ENCODE measurements around the gene C3orf18. TPM values are rescaled to one million over a fixed set of nuclear protein-coding genes. Genes with fewer than 3 reads are reported as not detected.
"Not testable (repeated sequence)": the region's sequence is repeated elsewhere in the genome, so short reads cannot be mapped to it uniquely, and the experiment has no call there.

Gene C3orf18
- polyA plus RNA-seq, 4 donors, result 1.1 to 3.9 (median 2.9) TPM

DNA sequence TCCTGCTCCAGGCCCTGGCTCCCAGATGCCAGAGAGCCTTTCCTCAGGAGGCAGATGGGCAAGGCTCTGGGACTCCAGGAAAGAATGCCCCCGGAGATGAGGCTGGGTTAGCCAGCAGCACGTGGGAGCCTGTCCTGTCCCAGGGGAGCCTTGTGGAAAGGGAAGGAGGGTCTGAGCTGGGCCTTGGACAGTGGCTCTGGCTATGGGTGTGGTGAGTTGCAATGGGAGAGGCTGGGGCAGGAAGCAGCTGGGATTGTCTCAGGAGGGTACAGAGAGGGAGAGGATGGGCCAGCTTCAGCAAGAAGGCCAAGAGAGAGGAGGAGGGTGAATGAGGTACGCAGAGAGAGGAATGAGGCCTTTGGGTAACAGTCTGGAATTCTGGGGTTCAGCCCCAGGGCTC, 46.7 kb downstream of the C3orf18 start:
- H3K4me3 ChIP-seq (ENCODE audit: low read depth in 1 of 3, low read length in 3 of 3), result no peak overlapping the region
- DNase-seq (no peak), FAIRE-seq (no peak)
- 65 to 87% (median 73%) methylated on average over 3 of the region's 3 CpGs for WGBS, 3 donors
- H3K4me1 ChIP-seq (ENCODE audit: control insufficient read depth in 3 of 3, insufficient read depth in 2 of 3, low read depth in 1 of 3, low read length in 2 of 3), result peaks cover 0 to 48% (median 0%) of the 10 kb centered on the region in 3 donors
- H3K27me3 ChIP-seq (ENCODE audit: control insufficient read depth in 3 of 3, insufficient read depth in 3 of 3, low read length in 3 of 3), result no peaks in the 10 kb centered on the region
- no peaks in the 10 kb centered on the region for H3K36me3 ChIP-seq (ENCODE audit: control insufficient read depth in 3 of 3, insufficient read depth in 2 of 3, low read depth in 1 of 3, low read length in 3 of 3)
- no peaks in the 10 kb centered on the region for H3K9me3 ChIP-seq (ENCODE audit: control insufficient read depth in 2 of 2, insufficient read depth in 1 of 2, low read depth in 1 of 2, low read length in 1 of 2)
- no peak overlapping the region for H3K27ac ChIP-seq (ENCODE audit: low read depth in 1 of 3, low read length in 2 of 3)

DNA sequence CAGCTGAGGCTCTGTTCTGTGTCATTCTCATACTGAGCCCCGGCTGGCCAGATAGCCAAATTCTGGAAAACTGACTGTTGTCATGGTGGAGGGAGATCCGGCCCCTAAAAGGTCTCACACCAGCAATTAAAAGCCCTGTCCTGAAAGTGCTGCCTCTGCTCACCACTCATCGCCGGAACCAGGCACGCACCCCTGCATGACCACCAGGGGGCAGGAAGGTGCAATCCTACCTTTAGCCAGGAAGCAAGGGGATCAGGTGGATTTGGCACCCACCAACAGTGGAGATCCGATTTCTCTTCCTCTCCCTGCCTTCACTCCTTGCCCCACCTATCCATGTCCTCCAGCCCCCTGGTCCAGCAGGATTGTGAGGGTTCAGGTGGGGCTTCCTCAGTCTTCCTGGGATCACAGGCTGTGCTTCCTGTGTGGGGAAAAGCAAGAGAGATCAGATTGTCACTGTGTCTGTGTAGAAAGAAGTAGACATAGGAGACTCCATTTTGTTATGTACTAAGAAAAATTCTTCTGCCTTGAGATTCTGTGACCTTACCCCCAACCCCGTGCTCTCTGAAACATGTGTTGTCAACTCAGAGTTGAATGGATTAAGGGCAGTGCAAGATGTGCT, 48.0 kb downstream of the C3orf18 start:
- peaks cover 0 to 48% (median 0%) of the 10 kb centered on the region in 3 donors for H3K4me1 ChIP-seq (ENCODE audit: control insufficient read depth in 3 of 3, insufficient read depth in 2 of 3, low read depth in 1 of 3, low read length in 2 of 3)
- H3K27ac ChIP-seq (ENCODE audit: low read depth in 1 of 3, low read length in 2 of 3), result no peak overlapping the region
- H3K4me3 ChIP-seq (ENCODE audit: low read depth in 1 of 3, low read length in 3 of 3), result no peak overlapping the region
- no peaks in the 10 kb centered on the region for H3K9me3 ChIP-seq (ENCODE audit: control insufficient read depth in 2 of 2, insufficient read depth in 1 of 2, low read depth in 1 of 2, low read length in 1 of 2)
- no peaks in the 10 kb centered on the region for H3K27me3 ChIP-seq (ENCODE audit: control insufficient read depth in 3 of 3, insufficient read depth in 3 of 3, low read length in 3 of 3)
- no peaks in the 10 kb centered on the region for H3K36me3 ChIP-seq (ENCODE audit: control insufficient read depth in 3 of 3, insufficient read depth in 2 of 3, low read depth in 1 of 3, low read length in 3 of 3)
- DNase-seq (peak; percentile 64 to 83), FAIRE-seq (no peak)
- WGBS, 3 donors, result 14 to 21% (median 17%) methylated on average over 7 of the region's 7 CpGs

DNA sequence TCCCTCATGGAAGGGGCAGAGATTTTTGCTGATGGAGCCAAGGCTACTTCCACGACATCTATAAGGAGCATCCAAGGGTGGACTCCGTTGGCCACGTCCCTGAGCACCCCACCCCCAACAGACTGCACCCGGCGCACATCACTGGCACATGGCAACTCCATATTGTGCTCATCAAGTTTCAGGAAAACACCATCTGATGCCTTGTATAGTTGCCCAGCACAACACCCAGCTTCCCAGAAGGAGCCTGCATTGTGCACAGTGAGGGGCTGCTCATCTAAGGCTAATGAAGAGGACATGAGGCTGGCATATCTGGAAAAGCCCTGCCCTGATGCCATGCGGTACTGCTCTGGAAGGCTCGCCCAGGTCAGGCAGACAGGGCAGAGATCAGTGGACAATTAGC, 49.1 kb downstream of the C3orf18 start:
- Histone ChIP-seq H3K4me3 (ENCODE audit: low read depth in 1 of 3, low read length in 3 of 3) (no peak overlapping the region), H3K27ac (ENCODE audit: low read depth in 1 of 3, low read length in 2 of 3) (no peak overlapping the region), H3K4me1 (ENCODE audit: control insufficient read depth in 3 of 3, insufficient read depth in 2 of 3, low read depth in 1 of 3, low read length in 2 of 3) (peaks cover 0 to 39% (median 0%) of the 10 kb centered on the region in 3 donors), H3K9me3 (ENCODE audit: control insufficient read depth in 2 of 2, insufficient read depth in 1 of 2, low read depth in 1 of 2, low read length in 1 of 2) (no peaks in the 10 kb centered on the region), H3K36me3 (ENCODE audit: control insufficient read depth in 3 of 3, insufficient read depth in 2 of 3, low read depth in 1 of 3, low read length in 3 of 3) (no peaks in the 10 kb centered on the region), H3K27me3 (ENCODE audit: control insufficient read depth in 3 of 3, insufficient read depth in 3 of 3, low read length in 3 of 3) (no peaks in the 10 kb centered on the region)
- WGBS, 3 donors, result 71 to 90% (median 86%) methylated on average over 7 of the region's 7 CpGs
- no peak for DNase-seq
- FAIRE-seq, result no peak

DNA sequence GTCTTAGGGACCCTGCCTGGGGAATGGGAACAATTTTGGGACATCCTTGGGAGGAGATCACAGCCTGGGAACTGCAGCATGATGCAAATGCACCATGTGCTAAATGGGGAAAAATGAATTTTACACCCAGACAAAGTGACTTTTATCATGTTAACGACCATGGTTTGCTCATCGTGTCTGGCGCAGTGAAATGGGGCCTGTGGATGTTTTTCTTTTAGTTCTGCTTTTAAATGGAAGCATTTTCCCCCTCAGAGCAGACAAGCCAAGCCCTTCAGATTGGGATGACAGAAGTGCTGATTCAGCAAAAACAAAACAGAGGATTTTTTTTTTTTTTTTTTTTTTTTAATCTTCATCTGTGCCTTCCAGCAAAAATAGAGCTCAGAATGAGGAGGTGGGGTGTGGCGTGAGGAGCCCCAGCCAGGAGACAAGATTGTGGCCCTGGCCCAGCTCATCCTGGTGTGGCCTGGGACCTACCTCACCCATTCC, 49.8 kb downstream of the C3orf18 start:
- no peak overlapping the region for H3K4me3 ChIP-seq (ENCODE audit: low read depth in 1 of 3, low read length in 3 of 3)
- DNase-seq, result no peak
- H3K27me3 ChIP-seq (ENCODE audit: control insufficient read depth in 3 of 3, insufficient read depth in 3 of 3, low read length in 3 of 3), result no peaks in the 10 kb centered on the region
- no peaks in the 10 kb centered on the region for H3K36me3 ChIP-seq (ENCODE audit: control insufficient read depth in 3 of 3, insufficient read depth in 2 of 3, low read depth in 1 of 3, low read length in 3 of 3)
- FAIRE-seq, result no peak
- 82 to 92% (median 89%) methylated on average over 4 of the region's 4 CpGs for WGBS, 3 donors
- H3K4me1 ChIP-seq (ENCODE audit: control insufficient read depth in 3 of 3, insufficient read depth in 2 of 3, low read depth in 1 of 3, low read length in 2 of 3), result peaks cover 0 to 34% (median 0%) of the 10 kb centered on the region in 3 donors
- no peak overlapping the region for H3K27ac ChIP-seq (ENCODE audit: low read depth in 1 of 3, low read length in 2 of 3)
- H3K9me3 ChIP-seq (ENCODE audit: control insufficient read depth in 2 of 2, insufficient read depth in 1 of 2, low read depth in 1 of 2, low read length in 1 of 2), result no peaks in the 10 kb centered on the region

DNA sequence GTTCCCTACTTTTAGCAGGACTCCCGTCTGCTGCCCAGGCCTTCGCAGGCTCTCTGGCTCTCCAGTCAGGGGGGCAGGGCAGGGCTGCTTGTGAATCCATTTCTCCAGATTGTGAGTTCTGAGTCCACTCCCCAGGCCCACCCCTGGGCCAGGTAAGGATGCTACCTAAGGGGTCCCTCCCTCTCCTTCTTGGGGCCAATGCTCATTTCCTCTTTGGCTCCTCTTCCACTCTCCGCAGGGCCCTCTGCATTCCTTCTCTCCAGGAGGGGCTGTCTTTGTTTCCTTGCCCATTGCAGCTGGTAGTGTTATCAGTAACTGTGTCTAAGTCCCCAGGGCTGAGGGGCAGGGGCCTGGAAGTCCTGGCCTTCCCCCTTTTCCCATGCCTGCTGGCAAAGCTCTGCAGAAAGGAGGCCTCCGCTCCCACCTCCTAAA, 51.1 kb downstream of the C3orf18 start:
- peak overlapping the region in 1 of 3 donors; percentile 81 for H3K27ac ChIP-seq (ENCODE audit: low read depth in 1 of 3, low read length in 2 of 3)

DNA sequence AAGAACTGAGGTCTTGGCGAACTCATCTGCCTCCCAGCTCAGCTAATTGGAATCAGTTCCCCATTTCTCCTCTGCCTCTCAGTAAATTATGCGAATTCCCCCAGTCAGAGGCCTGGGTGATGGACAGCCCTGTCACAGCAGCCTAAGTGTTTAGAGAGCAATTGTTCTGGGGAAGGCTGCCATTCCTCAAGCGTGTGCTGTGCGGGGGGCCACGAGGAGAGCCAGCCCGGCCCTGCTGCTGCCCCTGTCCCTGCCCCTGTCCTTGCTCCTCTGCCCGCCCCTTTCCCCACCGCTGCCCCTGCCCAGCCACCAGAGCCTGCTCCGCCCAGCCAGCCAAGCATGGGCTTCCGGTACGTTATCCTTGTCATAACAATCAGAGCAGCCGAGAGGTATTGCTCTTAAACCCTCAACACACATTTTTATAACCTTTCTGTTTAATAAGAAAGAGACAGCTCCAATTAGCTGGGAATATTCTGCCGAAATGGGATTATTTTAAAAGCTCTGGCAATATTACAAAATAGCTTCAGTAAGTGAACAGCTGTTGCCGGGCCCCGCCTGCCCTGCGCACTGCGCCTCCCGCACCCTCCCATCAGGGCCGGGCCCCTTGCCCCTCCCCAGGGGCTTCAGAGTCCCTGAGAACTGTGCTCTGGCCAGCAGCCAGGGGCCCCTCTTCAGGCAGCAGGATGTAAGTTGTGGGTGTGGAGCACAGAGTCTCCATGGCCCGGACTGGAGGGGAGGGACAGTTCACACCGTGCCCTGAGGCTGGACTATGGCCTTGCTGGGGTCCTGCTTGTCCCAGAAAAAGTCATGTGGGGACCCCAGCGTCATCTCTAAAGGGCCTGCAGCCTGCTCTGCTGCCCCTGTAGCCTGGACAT, 51.7 kb downstream of the C3orf18 start:
- 11 to 16% (median 12%) methylated on average over 21 to 22 of the region's 22 CpGs for WGBS, 3 donors
- Histone ChIP-seq H3K36me3 (ENCODE audit: control insufficient read depth in 3 of 3, insufficient read depth in 2 of 3, low read depth in 1 of 3, low read length in 3 of 3) (no peaks in the 10 kb centered on the region), H3K4me3 (ENCODE audit: low read depth in 1 of 3, low read length in 3 of 3) (peak overlapping the region in 1 of 3 donors; percentile 13), H3K9me3 (ENCODE audit: control insufficient read depth in 2 of 2, insufficient read depth in 1 of 2, low read depth in 1 of 2, low read length in 1 of 2) (no peaks in the 10 kb centered on the region), H3K27ac (ENCODE audit: low read depth in 1 of 3, low read length in 2 of 3) (peak overlapping the region in 1 of 3 donors; percentile 81), H3K4me1 (ENCODE audit: control insufficient read depth in 3 of 3, insufficient read depth in 2 of 3, low read depth in 1 of 3, low read length in 2 of 3) (peaks cover 0 to 32% (median 0%) of the 10 kb centered on the region in 3 donors), H3K27me3 (ENCODE audit: control insufficient read depth in 3 of 3, insufficient read depth in 3 of 3, low read length in 3 of 3) (no peaks in the 10 kb centered on the region)
- DNase-seq (peak in 1 of 2 donors; percentile 96), FAIRE-seq (no peak)

More for the DNA sequence above, 51.1 kb downstream of the C3orf18 start:
- Histone ChIP-seq H3K36me3 (ENCODE audit: control insufficient read depth in 3 of 3, insufficient read depth in 2 of 3, low read depth in 1 of 3, low read length in 3 of 3) (no peaks in the 10 kb centered on the region), H3K4me3 (ENCODE audit: low read depth in 1 of 3, low read length in 3 of 3) (peak overlapping the region in 1 of 3 donors; percentile 13), H3K4me1 (ENCODE audit: control insufficient read depth in 3 of 3, insufficient read depth in 2 of 3, low read depth in 1 of 3, low read length in 2 of 3) (peaks cover 0 to 32% (median 0%) of the 10 kb centered on the region in 3 donors), H3K27me3 (ENCODE audit: control insufficient read depth in 3 of 3, insufficient read depth in 3 of 3, low read length in 3 of 3) (no peaks in the 10 kb centered on the region), H3K9me3 (ENCODE audit: control insufficient read depth in 2 of 2, insufficient read depth in 1 of 2, low read depth in 1 of 2, low read length in 1 of 2) (no peaks in the 10 kb centered on the region)
- 77 to 88% (median 83%) methylated on average over 4 of the region's 4 CpGs for WGBS, 3 donors
- FAIRE-seq (no peak), DNase-seq (no peak)

DNA sequence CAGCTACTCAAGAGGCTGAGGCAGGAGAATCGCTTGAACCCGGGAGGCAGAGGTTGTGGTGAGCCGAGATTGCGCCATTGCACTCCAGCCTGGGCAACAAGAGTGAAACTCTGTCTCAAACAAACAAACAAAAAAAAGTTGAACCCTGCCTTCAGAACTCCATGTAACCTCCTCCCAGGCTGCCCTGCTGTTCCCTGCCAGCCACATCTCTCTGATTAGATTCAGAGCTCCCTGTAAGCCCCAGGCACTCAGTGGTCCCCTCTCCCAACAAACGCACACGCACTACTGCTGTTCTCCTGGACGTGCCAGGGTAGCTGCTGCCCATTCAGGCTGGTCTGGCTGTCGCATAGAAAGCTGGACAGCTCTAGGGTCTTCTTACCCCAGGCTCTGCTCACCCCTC, 54.6 kb downstream of the C3orf18 start:
- WGBS, 3 donors, result 81 to 88% (median 84%) methylated on average over 8 of the region's 8 CpGs
- H3K4me1 ChIP-seq (ENCODE audit: control insufficient read depth in 3 of 3, insufficient read depth in 2 of 3, low read depth in 1 of 3, low read length in 2 of 3), result peaks cover 0 to 32% (median 0%) of the 10 kb centered on the region in 3 donors
- H3K9me3 ChIP-seq (ENCODE audit: control insufficient read depth in 2 of 2, insufficient read depth in 1 of 2, low read depth in 1 of 2, low read length in 1 of 2); FAIRE-seq; DNase-seq; H3K27me3 ChIP-seq (ENCODE audit: control insufficient read depth in 3 of 3, insufficient read depth in 3 of 3, low read length in 3 of 3); H3K36me3 ChIP-seq (ENCODE audit: control insufficient read depth in 3 of 3, insufficient read depth in 2 of 3, low read depth in 1 of 3, low read length in 3 of 3); H3K4me3 ChIP-seq (ENCODE audit: low read depth in 1 of 3, low read length in 3 of 3); H3K27ac ChIP-seq (ENCODE audit: low read depth in 1 of 3, low read length in 2 of 3): not testable (repeated sequence)

DNA sequence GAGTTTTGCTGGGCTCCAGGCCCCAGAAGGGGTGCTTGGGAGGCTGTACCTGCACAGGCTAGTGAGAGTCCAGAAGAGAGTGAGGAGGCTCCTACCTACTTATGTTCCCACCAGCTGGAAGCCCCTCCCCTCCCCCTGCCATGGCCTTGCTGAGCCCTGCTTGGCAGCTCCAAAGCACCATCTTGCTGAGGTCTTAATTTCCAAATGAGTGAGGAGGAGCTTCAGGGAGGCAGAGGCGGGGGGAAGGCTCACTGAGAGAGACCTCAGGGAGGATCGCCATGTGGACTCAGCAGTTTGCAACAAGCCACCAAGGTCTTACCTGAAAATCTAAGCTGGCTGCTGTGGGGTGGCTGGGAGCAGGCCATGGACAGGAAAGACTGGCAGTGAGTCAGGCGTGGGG, 55.4 kb downstream of the C3orf18 start:
- no peaks in the 10 kb centered on the region for H3K9me3 ChIP-seq (ENCODE audit: control insufficient read depth in 2 of 2, insufficient read depth in 1 of 2, low read depth in 1 of 2, low read length in 1 of 2)
- no peak for DNase-seq
- H3K27ac ChIP-seq (ENCODE audit: low read depth in 1 of 3, low read length in 2 of 3), result no peak overlapping the region
- 78 to 89% (median 83%) methylated on average over 3 of the region's 3 CpGs for WGBS, 3 donors
- FAIRE-seq, result no peak
- peaks cover 0 to 26% (median 0%) of the 10 kb centered on the region in 3 donors for H3K4me1 ChIP-seq (ENCODE audit: control insufficient read depth in 3 of 3, insufficient read depth in 2 of 3, low read depth in 1 of 3, low read length in 2 of 3)
- H3K27me3 ChIP-seq (ENCODE audit: control insufficient read depth in 3 of 3, insufficient read depth in 3 of 3, low read length in 3 of 3), result peaks cover 0 to 2% (median 0%) of the 10 kb centered on the region in 3 donors
- H3K4me3 ChIP-seq (ENCODE audit: low read depth in 1 of 3, low read length in 3 of 3), result no peak overlapping the region
- no peaks in the 10 kb centered on the region for H3K36me3 ChIP-seq (ENCODE audit: control insufficient read depth in 3 of 3, insufficient read depth in 2 of 3, low read depth in 1 of 3, low read length in 3 of 3)

Measured in small intestine (tissue), 7 donors.